Gastroesophageal sphincter (tissue), 3 donors: ENCODE results near the gene NCKAP5.

Source experiments
- CTCF ChIP-seq, 4 experiments: fragments of 200-600 bp in 2 of 4; fragments of 450-650 bp in 2 of 4; sonication (generic) in 1 of 4; IDR thresholded peaks; one replicate each; pipeline ENCODE4 v1.5.1; 2017 to 2019; ENCODE audit warnings: antibody characterized with exemption in 4 of 4, mild to moderate bottlenecking in 2 of 4, moderate library complexity in 2 of 4
- EP300 ChIP-seq: sonication (generic); formaldehyde crosslinking; IDR thresholded peaks from one replicate; pipeline ENCODE4 v1.6.1; 2017; ENCODE audit warnings: antibody characterized with exemption, mild to moderate bottlenecking
- POLR2A ChIP-seq, 2 donors: fragments of 450-650 bp; IDR thresholded peaks; one replicate each; pipeline ENCODE4 v1.6.1; 2017; ENCODE audit warnings: antibody characterized with exemption in 2 of 2, mild to moderate bottlenecking in 2 of 2, moderate library complexity in 1 of 2
- POLR2AphosphoS5 ChIP-seq: sonication (generic); formaldehyde crosslinking; IDR thresholded peaks from one replicate; pipeline ENCODE4 v1.6.1; 2017; ENCODE audit warnings: antibody characterized with exemption

GRCh38 chr2:133364636-133365035 is 203.6 kb downstream of the NCKAP5 start:
- no peak for TF ChIP-seq CTCF (IDR thresholded peaks at IDR 0.05)
- no peak for TF ChIP-seq POLR2A (IDR thresholded peaks at IDR 0.05)
- TF ChIP-seq POLR2AphosphoS5: no peak
- TF ChIP-seq EP300: no peak
